VCaP (cell line): ENCODE measurements around the gene NRN1.

ENCODE experiments used
- H3K27ac ChIP-seq: fragments of 450-650 bp; 2 replicates; pipeline ENCODE4 v1.5.1; 2017
- CTCF ChIP-seq: fragments of 450-650 bp; conservative IDR thresholded peaks from 2 replicates; pipeline ENCODE4 v1.5.1; 2017; ENCODE audit warnings: mild to moderate bottlenecking, moderate library complexity

The NRN1 gene

GRCh38 chr6:6005051-6006005 is 1.4 kb downstream of the NRN1 start:
- no peak overlapping the region for H3K27ac ChIP-seq

DNA sequence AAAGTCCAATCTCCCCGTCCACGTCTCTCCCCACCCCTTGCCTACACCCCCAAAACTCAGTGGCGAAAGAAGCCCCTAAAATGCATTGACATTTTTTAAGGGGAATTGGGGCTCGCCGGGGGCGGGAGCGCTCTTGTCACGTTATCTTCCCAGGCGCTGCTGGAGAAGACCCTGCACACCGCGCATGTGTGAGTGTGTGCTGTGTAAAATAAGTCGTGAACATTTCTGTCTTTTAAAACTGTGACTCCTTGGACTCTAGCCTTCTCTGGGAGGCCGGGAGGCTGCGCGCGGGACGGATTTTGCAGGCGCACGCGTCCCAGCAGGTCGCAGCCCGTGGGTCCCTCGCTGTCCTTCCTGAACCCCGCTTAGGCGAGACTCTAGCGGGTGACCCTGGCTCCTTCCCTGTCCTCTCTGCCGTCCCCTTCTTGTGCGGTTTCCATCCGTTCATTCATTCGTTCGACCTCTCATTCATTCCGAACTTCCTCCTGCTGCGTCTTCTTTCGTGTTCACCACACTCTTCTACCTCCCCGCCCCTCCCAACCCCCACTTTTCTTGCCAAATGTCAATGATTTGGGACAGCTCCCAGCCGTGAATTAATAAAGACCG is 2.2 kb downstream of the NRN1 start:
- TF ChIP-seq CTCF = no peak
- no peak overlapping the region for H3K27ac ChIP-seq

More at GRCh38 chr6:6005051-6006005, 1.4 kb downstream of the NRN1 start:
- TF ChIP-seq CTCF = no peak

- no peak overlapping the region for H3K27ac ChIP-seq
- TF ChIP-seq CTCF = no peak
Measured at GRCh38 chr6:6003621-6004366, 2.9 kb downstream of the NRN1 start.

GRCh38 chr6:6002848-6003620 is 3.7 kb downstream of the NRN1 start:
- TF ChIP-seq CTCF = no peak
- no peak overlapping the region for H3K27ac ChIP-seq

GRCh38 chr6:6002005-6002847 is 4.5 kb downstream of the NRN1 start:
- no peak overlapping the region for H3K27ac ChIP-seq
- no peak for TF ChIP-seq CTCF

- TF ChIP-seq CTCF = no peak
- H3K27ac ChIP-seq = no peak overlapping the region
Measured at GRCh38 chr6:6001443-6001842, 5.3 kb downstream of the NRN1 start.
